ENCODE results near the gene OAS2.

Gene OAS2

DNA sequence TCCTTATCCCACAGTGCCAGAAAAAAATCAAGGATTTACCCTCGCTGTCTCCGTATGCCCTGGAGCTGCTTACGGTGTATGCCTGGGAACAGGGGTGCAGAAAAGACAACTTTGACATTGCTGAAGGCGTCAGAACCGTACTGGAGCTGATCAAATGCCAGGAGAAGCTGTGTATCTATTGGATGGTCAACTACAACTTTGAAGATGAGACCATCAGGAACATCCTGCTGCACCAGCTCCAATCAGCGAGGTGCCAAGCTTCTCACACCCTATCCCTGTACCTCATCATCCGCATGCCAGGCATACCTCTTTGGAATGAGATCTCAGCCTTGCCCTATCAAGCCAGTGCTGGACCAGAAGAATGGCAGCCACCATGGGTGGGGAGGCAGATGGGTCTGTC is 19.2 kb downstream of the OAS2 start:
- in situ Hi-C loops (cut with MboI; ENCODE audit: low sequenced_read_pairs, unreplicated experiment): loop anchor here (10.0 kb wide), 1 partner anchor 93 kb away; the partner anchor contains the start of gene OAS1
- DNase-seq (ENCODE audit: low spot score): no peak
- TF ChIP-seq, protein P1, sequence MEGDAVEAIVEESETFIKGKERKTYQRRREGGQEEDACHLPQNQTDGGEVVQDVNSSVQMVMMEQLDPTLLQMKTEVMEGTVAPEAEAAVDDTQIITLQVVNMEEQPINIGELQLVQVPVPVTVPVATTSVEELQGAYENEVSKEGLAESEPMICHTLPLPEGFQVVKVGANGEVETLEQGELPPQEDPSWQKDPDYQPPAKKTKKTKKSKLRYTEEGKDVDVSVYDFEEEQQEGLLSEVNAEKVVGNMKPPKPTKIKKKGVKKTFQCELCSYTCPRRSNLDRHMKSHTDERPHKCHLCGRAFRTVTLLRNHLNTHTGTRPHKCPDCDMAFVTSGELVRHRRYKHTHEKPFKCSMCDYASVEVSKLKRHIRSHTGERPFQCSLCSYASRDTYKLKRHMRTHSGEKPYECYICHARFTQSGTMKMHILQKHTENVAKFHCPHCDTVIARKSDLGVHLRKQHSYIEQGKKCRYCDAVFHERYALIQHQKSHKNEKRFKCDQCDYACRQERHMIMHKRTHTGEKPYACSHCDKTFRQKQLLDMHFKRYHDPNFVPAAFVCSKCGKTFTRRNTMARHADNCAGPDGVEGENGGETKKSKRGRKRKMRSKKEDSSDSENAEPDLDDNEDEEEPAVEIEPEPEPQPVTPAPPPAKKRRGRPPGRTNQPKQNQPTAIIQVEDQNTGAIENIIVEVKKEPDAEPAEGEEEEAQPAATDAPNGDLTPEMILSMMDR (IDR thresholded peaks at IDR 0.05; ENCODE audit: borderline replicate concordance, control extremely low read depth, extremely low read depth, insufficient read depth, missing control alignments): no peak

DNA sequence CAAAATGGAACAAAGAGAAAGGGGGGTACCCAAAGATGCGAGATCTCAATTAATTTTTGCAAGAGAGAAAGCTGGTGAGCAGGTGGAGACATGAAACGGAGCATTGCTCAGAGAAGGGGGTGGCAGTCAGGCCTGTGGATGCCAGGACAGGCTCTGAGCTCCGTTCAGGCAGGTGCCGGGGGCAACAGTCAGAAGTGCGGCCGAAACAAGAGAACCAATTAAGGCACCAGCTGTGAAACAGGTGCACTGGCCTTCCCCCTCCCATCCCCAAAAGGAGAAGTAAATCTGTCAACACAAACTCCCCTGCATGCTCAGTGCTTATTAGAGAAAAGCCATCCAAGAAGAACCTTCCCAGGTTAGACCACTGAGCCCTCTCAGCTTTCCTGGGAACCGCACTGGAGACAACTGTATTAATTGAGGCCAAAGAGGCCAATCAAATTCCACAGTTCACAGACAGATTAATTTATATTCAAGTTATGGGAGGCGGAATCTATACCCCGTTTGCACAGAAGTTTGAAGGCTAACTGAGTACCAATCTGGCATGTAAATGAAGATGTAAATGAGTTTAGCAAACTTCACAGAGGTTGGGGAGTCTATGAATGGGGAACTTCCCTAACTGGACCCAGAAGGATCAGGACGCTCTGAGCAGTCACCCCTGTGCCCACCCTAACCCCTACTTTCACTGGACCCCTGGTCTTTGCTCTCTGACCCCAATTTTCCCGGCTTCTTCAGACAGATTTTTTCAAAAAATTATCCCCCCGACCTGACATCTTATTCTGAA is 20.9 kb downstream of the OAS2 start:
- TF ChIP-seq, protein P1 (IDR thresholded peaks at IDR 0.05; ENCODE audit: borderline replicate concordance, control extremely low read depth, extremely low read depth, insufficient read depth, missing control alignments): no peak
- DNase-seq (ENCODE audit: low spot score): peak; percentile 25
- in situ Hi-C loops (cut with MboI; ENCODE audit: low sequenced_read_pairs, unreplicated experiment): loop anchor here (10.0 kb wide), 1 partner anchor 94 kb away; the partner anchor contains the start of gene OAS1

DNA sequence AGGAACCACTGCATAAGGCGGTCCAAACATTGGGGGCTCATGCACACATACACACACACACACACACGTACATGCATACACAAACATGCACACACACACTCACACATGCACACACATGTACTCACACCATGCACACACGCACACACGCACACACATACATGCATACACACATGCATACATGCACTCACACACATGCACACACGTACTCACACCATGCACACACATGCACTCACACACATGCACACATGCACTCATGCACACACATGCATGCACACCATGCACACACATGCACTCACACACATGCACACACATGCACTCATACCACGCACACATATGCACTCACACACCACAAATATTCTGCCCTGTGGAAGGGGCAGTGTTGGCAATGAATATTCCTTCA is 22.1 kb downstream of the OAS2 start:
- TF ChIP-seq, protein P1 (IDR thresholded peaks at IDR 0.05; ENCODE audit: borderline replicate concordance, control extremely low read depth, extremely low read depth, insufficient read depth, missing control alignments): no peak
- in situ Hi-C loops (cut with MboI; ENCODE audit: low sequenced_read_pairs, unreplicated experiment): no loop called here
- DNase-seq (ENCODE audit: low spot score): no peak

DNA sequence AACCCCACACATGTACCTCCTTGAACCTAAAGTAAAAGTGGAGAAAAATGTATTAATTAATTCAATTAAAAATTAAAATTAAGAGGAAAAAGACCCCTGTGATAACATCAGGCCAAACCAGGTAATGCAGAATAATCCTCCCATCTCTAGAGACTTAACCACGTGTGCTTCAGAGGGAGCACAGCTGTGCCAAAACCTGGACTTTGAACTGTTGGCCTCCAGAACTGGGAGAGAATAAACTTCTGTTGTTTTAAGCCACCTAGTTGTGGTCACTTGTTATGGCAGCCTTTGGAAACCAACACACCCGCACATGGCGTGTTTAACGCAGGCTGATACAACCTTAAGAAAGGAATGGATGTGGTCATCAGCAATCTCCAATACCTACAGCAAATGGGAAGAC is 23.8 kb downstream of the OAS2 start:
- TF ChIP-seq, protein P1 (IDR thresholded peaks at IDR 0.05; ENCODE audit: borderline replicate concordance, control extremely low read depth, extremely low read depth, insufficient read depth, missing control alignments): no peak
- in situ Hi-C loops (cut with MboI; ENCODE audit: low sequenced_read_pairs, unreplicated experiment): no loop called here
- no peak for DNase-seq (ENCODE audit: low spot score)

DNA sequence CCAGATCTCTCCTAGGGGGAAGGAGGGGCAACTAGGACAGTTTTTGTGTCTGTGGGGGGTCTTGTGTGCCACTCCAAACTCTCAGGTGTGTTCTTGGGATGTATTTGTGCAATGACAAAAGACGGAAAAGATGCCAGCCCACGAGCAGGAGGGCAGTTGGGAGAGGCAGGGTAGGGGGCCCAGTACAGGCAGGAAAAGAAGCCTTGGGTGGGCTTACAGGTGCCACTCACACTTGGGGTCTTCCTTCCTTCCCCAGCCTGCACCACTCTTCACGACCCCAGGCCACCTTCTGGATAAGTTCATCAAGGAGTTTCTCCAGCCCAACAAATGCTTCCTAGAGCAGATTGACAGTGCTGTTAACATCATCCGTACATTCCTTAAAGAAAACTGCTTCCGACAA is 24.4 kb downstream of the OAS2 start:
- in situ Hi-C loops (cut with MboI; ENCODE audit: low sequenced_read_pairs, unreplicated experiment): no loop called here
- DNase-seq (ENCODE audit: low spot score): no peak
- TF ChIP-seq, protein P1 (IDR thresholded peaks at IDR 0.05; ENCODE audit: borderline replicate concordance, control extremely low read depth, extremely low read depth, insufficient read depth, missing control alignments): no peak

DNA sequence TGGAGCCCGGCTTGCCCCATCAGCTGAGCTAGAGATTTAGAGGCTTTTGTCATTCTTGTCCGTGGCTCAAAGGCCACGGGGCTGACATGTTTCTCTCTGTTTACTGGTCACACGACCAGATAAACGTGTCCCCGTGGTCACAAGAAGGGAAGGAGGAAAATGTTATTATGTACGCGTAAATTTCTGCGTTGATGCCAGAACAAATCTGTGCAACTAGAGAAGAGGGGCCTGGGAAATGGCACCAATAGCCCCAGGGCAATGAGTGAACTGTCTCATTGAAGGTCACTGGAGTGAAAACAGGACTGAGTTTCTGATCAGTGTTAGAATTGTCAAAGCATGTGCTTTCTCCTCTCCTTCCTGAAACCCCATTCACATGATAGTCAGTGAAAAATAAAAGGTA is 25.3 kb downstream of the OAS2 start:
- TF ChIP-seq, protein P1 (IDR thresholded peaks at IDR 0.05; ENCODE audit: borderline replicate concordance, control extremely low read depth, extremely low read depth, insufficient read depth, missing control alignments): no peak
- in situ Hi-C loops (cut with MboI; ENCODE audit: low sequenced_read_pairs, unreplicated experiment): no loop called here
- DNase-seq (ENCODE audit: low spot score): no peak

Measured in GM13976 (cell line).